Thoracic aorta (tissue), 2 donors: ENCODE data around the gene CLK3. TPM values are rescaled to one million over a fixed set of nuclear protein-coding genes. Genes with fewer than 3 reads are reported as not detected.
"Not testable (repeated sequence)": the region's sequence is repeated elsewhere in the genome, so short reads cannot be mapped to it uniquely, and the experiment has no call there.

ENCODE experiments used
- ATAC-seq: fragments of 150-250 bp; one replicate; pipeline ENCODE4 v1.8.0; 2017; ENCODE audit warnings: low read depth; ENCODE audit not compliant: insufficient number of reproducible peaks, low FRiP score
- DNase-seq: peaks from one replicate; pipeline ENCODE4 v3.0.0-alpha.2; 2020; ENCODE audit warnings: low spot score
- H3K27ac ChIP-seq, 2 donors: fragments of 200-600 bp; sonication (generic); 1 replicate in 1 of 2; 2 replicates in 1 of 2; pipeline ENCODE4 v1.5.1; 2016; ENCODE audit warnings: mild to moderate bottlenecking in 2 of 2, moderate library complexity in 2 of 2
- H3K27me3 ChIP-seq: fragments of 200-600 bp; sonication (generic); replicated peaks from 2 replicates; pipeline ENCODE4 v1.6.0; 2016; ENCODE audit warnings: mild to moderate bottlenecking; ENCODE audit not compliant: insufficient read depth
- H3K36me3 ChIP-seq: fragments of 200-600 bp; sonication (generic); one replicate; pipeline ENCODE4 v1.5.1; 2016
- H3K4me1 ChIP-seq, 2 donors: fragments of 200-600 bp; sonication (generic); 1 replicate in 1 of 2; 2 replicates in 1 of 2; pipeline versions ENCODE4 v1.5.1 to v1.6.0; 2016; ENCODE audit warnings: low read depth in 2 of 2, mild to moderate bottlenecking in 1 of 2; ENCODE audit not compliant: control insufficient read depth in 1 of 2
- H3K4me3 ChIP-seq: fragments of 200-600 bp; sonication (generic); 2 replicates; pipeline ENCODE4 v1.5.1; 2016; ENCODE audit warnings: mild to moderate bottlenecking
- H3K9me3 ChIP-seq: fragments of 200-600 bp; sonication (generic); 2 replicates; pipeline ENCODE4 v1.5.1; 2016
- total RNA-seq, 2 donors: library from RNA; depleted of rRNA; stranded (reverse); fragments of >200 nt; gene quantifications; one replicate each; pipeline versions ENCODE4 v1.1.0 to v1.2.3, GENCODE V29; 2016
- TF ChIP-seq, protein P1 (sequence below): fragments of 200-600 bp; sonication (generic); IDR thresholded peaks from one replicate; pipeline ENCODE4 v1.5.1; 2019; ENCODE audit warnings: antibody characterized with exemption

The CLK3 gene
- total RNA-seq, 2 donors from 2014 or later: 114 to 156 TPM

- ATAC-seq (no peak), DNase-seq (no peak)
- TF ChIP-seq, protein P1, sequence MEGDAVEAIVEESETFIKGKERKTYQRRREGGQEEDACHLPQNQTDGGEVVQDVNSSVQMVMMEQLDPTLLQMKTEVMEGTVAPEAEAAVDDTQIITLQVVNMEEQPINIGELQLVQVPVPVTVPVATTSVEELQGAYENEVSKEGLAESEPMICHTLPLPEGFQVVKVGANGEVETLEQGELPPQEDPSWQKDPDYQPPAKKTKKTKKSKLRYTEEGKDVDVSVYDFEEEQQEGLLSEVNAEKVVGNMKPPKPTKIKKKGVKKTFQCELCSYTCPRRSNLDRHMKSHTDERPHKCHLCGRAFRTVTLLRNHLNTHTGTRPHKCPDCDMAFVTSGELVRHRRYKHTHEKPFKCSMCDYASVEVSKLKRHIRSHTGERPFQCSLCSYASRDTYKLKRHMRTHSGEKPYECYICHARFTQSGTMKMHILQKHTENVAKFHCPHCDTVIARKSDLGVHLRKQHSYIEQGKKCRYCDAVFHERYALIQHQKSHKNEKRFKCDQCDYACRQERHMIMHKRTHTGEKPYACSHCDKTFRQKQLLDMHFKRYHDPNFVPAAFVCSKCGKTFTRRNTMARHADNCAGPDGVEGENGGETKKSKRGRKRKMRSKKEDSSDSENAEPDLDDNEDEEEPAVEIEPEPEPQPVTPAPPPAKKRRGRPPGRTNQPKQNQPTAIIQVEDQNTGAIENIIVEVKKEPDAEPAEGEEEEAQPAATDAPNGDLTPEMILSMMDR: no peak
- Histone ChIP-seq H3K4me3 (no peak overlapping the region), H3K36me3 (peaks cover 36% of the 10 kb centered on the region), H3K27me3 (no peaks in the 10 kb centered on the region), H3K27ac (no peak overlapping the region), H3K9me3 (no peaks in the 10 kb centered on the region), H3K4me1 (peaks cover 5 to 13% of the 10 kb centered on the region in 2 donors)
Measured at GRCh38 chr15:74594455-74594854, 21.2 kb upstream of the CLK3 start.

GRCh38 chr15:74595271-74595670 lies 20.4 kb upstream of the CLK3 start:
- Histone ChIP-seq H3K27me3 (no peaks in the 10 kb centered on the region), H3K36me3 (peaks cover 30% of the 10 kb centered on the region), H3K4me3 (no peak overlapping the region), H3K9me3 (no peaks in the 10 kb centered on the region), H3K27ac (no peak overlapping the region), H3K4me1 (peaks cover 7 to 18% of the 10 kb centered on the region in 2 donors)
- TF ChIP-seq, protein P1: no peak
- ATAC-seq: no peak
- no peak for DNase-seq

- Histone ChIP-seq H3K4me1 (peaks cover 7 to 18% of the 10 kb centered on the region in 2 donors), H3K36me3 (peaks cover 19% of the 10 kb centered on the region)
- H3K27ac ChIP-seq, DNase-seq, H3K4me3 ChIP-seq, H3K9me3 ChIP-seq, ATAC-seq, H3K27me3 ChIP-seq: not testable (repeated sequence)
Measured at GRCh38 chr15:74596736-74597135, 18.9 kb upstream of the CLK3 start.

DNA sequence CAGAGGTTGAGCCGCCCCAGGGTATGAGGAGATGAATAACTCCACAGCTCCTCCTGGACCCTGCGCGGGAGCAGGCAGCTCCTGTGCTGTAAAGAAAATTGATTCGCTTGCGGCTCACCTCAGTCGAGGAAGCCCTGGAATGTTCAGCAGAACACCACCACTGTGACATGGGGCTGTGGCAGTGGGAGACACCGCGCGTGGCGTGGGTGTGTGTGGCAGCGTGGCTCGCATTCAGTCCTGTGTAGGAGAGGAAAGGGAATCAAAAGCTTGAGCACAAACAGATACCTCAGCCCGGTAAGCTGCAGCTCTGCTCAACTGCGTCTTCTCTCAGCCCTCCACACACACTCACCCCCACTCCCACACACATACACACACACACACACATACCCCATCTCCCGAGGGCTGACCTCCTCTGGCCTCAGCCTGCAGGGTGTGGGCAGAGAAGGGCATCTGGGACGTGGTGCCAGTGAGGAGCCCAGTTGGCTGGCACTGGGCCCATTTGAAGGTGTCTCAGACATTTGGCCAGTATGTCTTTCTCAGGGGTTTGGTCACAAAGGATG lies 18.4 kb upstream of the CLK3 start:
- H3K27ac ChIP-seq, H3K27me3 ChIP-seq, H3K9me3 ChIP-seq, DNase-seq, ATAC-seq, H3K4me3 ChIP-seq: not testable (repeated sequence)
- peaks cover 14% of the 10 kb centered on the region for H3K36me3 ChIP-seq
- H3K4me1 ChIP-seq: peaks cover 7 to 18% of the 10 kb centered on the region in 2 donors

- Histone ChIP-seq H3K27me3 (no peaks in the 10 kb centered on the region), H3K27ac (peak overlapping the region; percentile 63 to 68), H3K36me3 (peaks cover 8% of the 10 kb centered on the region), H3K4me1 (peaks cover 7 to 18% of the 10 kb centered on the region in 2 donors), H3K9me3 (no peaks in the 10 kb centered on the region), H3K4me3 (peak overlapping the region; percentile 75)
- DNase-seq: peak; percentile 77
- ATAC-seq: peak; percentile 90
- TF ChIP-seq, protein P1: no peak
Measured at GRCh38 chr15:74598126-74598842, 17.4 kb upstream of the CLK3 start.

GRCh38 chr15:74599156-74599555 lies 16.5 kb upstream of the CLK3 start:
- peak overlapping the region; percentile 63 to 68 for H3K27ac ChIP-seq

More at GRCh38 chr15:74599156-74599555, 16.5 kb upstream of the CLK3 start:
- peak overlapping the region; percentile 75 for H3K4me3 ChIP-seq
- DNase-seq (no peak), ATAC-seq (no peak)
- H3K36me3 ChIP-seq: peaks cover 8% of the 10 kb centered on the region
- H3K27me3 ChIP-seq: no peaks in the 10 kb centered on the region
- TF ChIP-seq, protein P1: no peak
- H3K9me3 ChIP-seq: no peaks in the 10 kb centered on the region
- peaks cover 7 to 18% of the 10 kb centered on the region in 2 donors for H3K4me1 ChIP-seq
